OCI-LY3 (cell line): ENCODE results near the gene CRLF2.
"Not testable (repeated sequence)": the region's sequence is repeated elsewhere in the genome, so short reads cannot be mapped to it uniquely, and the experiment has no call there.

Experiments
- H2AFZ ChIP-seq: fragments of 200-600, 300-600 bp; shearing (Covaris generic); 2 replicates; pipeline ENCODE4 v1.6.0; 2014; ENCODE audit warnings: antibody characterized with exemption, low read depth, low read length
- H3K27ac ChIP-seq: fragments of 200-600, 300-600 bp; sonication (generic); 2 replicates; pipeline ENCODE4 v1.5.1; 2014; ENCODE audit warnings: mild to moderate bottlenecking, low read length, moderate library complexity, mixed read lengths
- H3K27me3 ChIP-seq: fragments of 200-600, 300-600 bp; sonication (generic); 2 replicates; pipeline ENCODE4 v1.6.1; 2014; ENCODE audit warnings: low read depth, low read length, mixed read lengths
- H3K36me3 ChIP-seq: fragments of 200-600, 300-600 bp; sonication (generic); replicated peaks from 2 replicates; pipeline ENCODE3; 2014; ENCODE audit warnings: low read depth, low read length, mixed read lengths
- H3K4me1 ChIP-seq: fragments of 300-600, 200-600 bp; sonication (generic); 2 replicates; pipeline ENCODE4 v1.6.1; 2014; ENCODE audit warnings: low read length, mixed read lengths
- H3K4me2 ChIP-seq: fragments of 200-600, 300-600 bp; sonication (generic); 2 replicates; pipeline ENCODE4 v1.6.1; 2014; ENCODE audit warnings: low read length, mixed read lengths
- H3K4me3 ChIP-seq: fragments of 300-600, 200-600 bp; sonication (generic); 2 replicates; pipeline ENCODE4 v1.5.1; 2014; ENCODE audit warnings: antibody characterized with exemption, mild to moderate bottlenecking, low read length, moderate library complexity
- H3K79me2 ChIP-seq: fragments of 300-600, 200-600 bp; shearing (Covaris generic); 2 replicates; pipeline ENCODE4 v1.6.1; 2014; ENCODE audit warnings: mild to moderate bottlenecking, low read length, mixed read lengths
- H3K9ac ChIP-seq: fragments of 300-600, 200-600 bp; shearing (Covaris generic); 2 replicates; pipeline ENCODE4 v1.6.0; 2014; ENCODE audit warnings: mild to moderate bottlenecking, low read length, moderate library complexity
- H3K9me3 ChIP-seq: fragments of 200-600, 300-600 bp; shearing (Covaris generic); 2 replicates; pipeline ENCODE4 v1.6.1; 2014; ENCODE audit warnings: low read length, mixed read lengths; ENCODE audit not compliant: insufficient read depth
- H4K20me1 ChIP-seq: fragments of 200-600, 300-600 bp; sonication (generic); 2 replicates; pipeline ENCODE4 v1.6.1; 2016; ENCODE audit warnings: low read length, mixed read lengths; ENCODE audit not compliant: insufficient read depth
- CTCF ChIP-seq: fragments of 200-600, 300-600 bp; sonication (generic); IDR thresholded peaks from 2 replicates; pipeline ENCODE4 v1.5.1; 2014; ENCODE audit warnings: antibody characterized with exemption, low read length, low read depth
- EZH2phosphoT487 ChIP-seq: fragments of 200-600 bp; shearing (Covaris generic); IDR thresholded peaks from 2 replicates; pipeline ENCODE4 v1.6.1; 2018; ENCODE audit warnings: antibody characterized with exemption, mixed run types, low read depth

Gene CRLF2

GRCh38 chrX:1244164-1245076, 32.0 kb upstream of the CRLF2 start:
- no peak overlapping the region for H2AFZ ChIP-seq

GRCh38 chrX:1242891-1243402, 30.5 kb upstream of the CRLF2 start:
- Histone ChIP-seq H3K4me3 (no peak overlapping the region), H3K4me1 (peaks cover 35% of the 10 kb centered on the region), H3K27me3 (no peaks in the 10 kb centered on the region; the same call in 1 of the 2 replicates), H4K20me1 (no peaks in the 10 kb centered on the region), H3K9ac (no peak overlapping the region), H3K36me3 (no peaks in the 10 kb centered on the region), H3K27ac (peak overlapping the region; percentile 29), H3K79me2 (no peaks in the 10 kb centered on the region), H3K9me3 (no peaks in the 10 kb centered on the region), H2AFZ (peak overlapping the region; percentile 56; the same call in 1 of the 2 replicates), H3K4me2 (peak overlapping the region; percentile 40)
- TF ChIP-seq CTCF = no peak

More at GRCh38 chrX:1244164-1245076, 32.0 kb upstream of the CRLF2 start:
- Histone ChIP-seq H3K79me2 (no peaks in the 10 kb centered on the region), H3K36me3 (no peaks in the 10 kb centered on the region), H4K20me1 (no peaks in the 10 kb centered on the region), H3K4me2 (peak overlapping the region; percentile 75), H3K9ac (no peak overlapping the region), H3K4me3 (peak overlapping the region; percentile 58), H3K9me3 (no peaks in the 10 kb centered on the region), H3K4me1 (peaks cover 45% of the 10 kb centered on the region), H3K27ac (no peak overlapping the region), H3K27me3 (no peaks in the 10 kb centered on the region; the same call in 1 of the 2 replicates)
- TF ChIP-seq EZH2phosphoT487 (no peak), CTCF (peak; percentile 81)

DNA sequence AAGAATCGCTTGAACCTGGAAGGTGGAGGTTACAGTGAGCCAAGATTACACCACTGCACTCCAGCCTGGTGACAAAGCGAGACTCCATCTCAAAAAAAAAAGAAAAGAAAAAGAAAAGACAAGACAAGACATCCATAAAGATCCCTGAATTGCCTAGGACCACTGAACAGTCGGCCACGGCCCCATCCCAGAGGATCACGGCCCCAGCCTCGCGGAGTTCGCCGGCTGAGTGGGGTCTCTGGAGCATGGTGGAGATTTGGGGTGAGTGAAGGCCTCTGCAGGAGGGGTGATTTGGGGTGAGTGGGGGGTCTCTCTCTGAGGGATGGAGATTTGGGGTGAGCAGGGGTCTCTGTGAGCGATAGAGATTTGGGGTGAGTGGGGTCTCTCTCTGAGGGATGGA, 28.1 kb upstream of the CRLF2 start:
- H2AFZ ChIP-seq, H4K20me1 ChIP-seq, H3K9me3 ChIP-seq, H3K36me3 ChIP-seq, H3K79me2 ChIP-seq, H3K27me3 ChIP-seq, H3K4me2 ChIP-seq, H3K27ac ChIP-seq, H3K9ac ChIP-seq, H3K4me3 ChIP-seq: not testable (repeated sequence)
- H3K4me1 ChIP-seq = peaks cover 29% of the 10 kb centered on the region

DNA sequence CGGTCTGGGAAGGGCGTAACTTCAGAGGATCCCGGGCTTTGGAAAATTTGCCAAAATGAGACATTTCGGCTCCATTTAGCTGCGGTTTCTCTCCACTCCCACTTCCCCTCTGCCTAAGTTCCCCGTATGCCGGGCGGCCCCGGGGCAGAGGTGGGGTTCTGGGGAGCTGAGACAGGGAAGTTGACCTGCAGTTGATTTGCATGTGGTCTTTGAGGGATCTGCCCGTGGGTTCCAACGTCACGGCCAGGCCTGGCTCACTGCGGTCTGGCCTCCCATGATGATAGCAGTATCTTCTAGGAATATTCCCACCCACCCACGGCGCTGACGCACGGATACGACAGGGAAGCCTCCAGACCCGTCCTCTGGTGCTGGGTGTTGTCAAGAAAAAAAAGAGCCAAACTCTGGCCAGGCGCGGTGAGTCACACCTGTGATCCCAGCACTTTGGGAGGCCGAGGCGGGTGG, 27.3 kb upstream of the CRLF2 start:
- TF ChIP-seq CTCF (no peak), EZH2phosphoT487 (no peak)
- peaks cover 29% of the 10 kb centered on the region for H3K4me1 ChIP-seq
- no peaks in the 10 kb centered on the region; the same call in 1 of the 2 replicates for H3K27me3 ChIP-seq
- H3K4me3 ChIP-seq = 0 out of 2 replicates have a peak overlapping the region, but pooled peaks have one; percentile 7
- peak overlapping the region; percentile 0; the same call in 1 of the 2 replicates for H2AFZ ChIP-seq
- H3K9me3 ChIP-seq = no peaks in the 10 kb centered on the region
- H3K4me2 ChIP-seq = peak overlapping the region; percentile 48
- H3K27ac ChIP-seq = peak overlapping the region; percentile 60
- no peak overlapping the region for H3K9ac ChIP-seq
- H4K20me1 ChIP-seq = no peaks in the 10 kb centered on the region
- no peaks in the 10 kb centered on the region for H3K36me3 ChIP-seq
- H3K79me2 ChIP-seq = no peaks in the 10 kb centered on the region
